Heart left ventricle (tissue), 13 donors: ENCODE measurements around the gene ADI1.

Experiments used
- POLR2A ChIP-seq, 2 donors: fragments of 450-650 bp; IDR thresholded peaks; one replicate each; pipeline ENCODE4 v1.6.1; 2017; ENCODE audit warnings: antibody characterized with exemption in 2 of 2, mild to moderate bottlenecking in 2 of 2, moderate library complexity in 2 of 2
- TF ChIP-seq, protein P1 (sequence below), 12 donors: fragments of 200-600 bp; sonication (generic) in 4 of 12; IDR thresholded peaks; one replicate each; pipeline versions ENCODE4 v1.5.0 to v1.8.0; 2018 to 2022; ENCODE audit warnings: antibody characterized with exemption in 12 of 12, mild to moderate bottlenecking in 5 of 12
- donor health status: ischemic (EF 13 %, LVEDD 7.1; RV severe dilation, severe dysfunction).
- donor health status: DM: no; HTN: yes; CAD: no.
- donor health status: DM: no; HTN: no; CAD: no.
- donor health status: ischemic (EF 25% LVEDD 6.9; RV normal size, moderate dysfunction).
- donor health status: ischemic (EF 25% LVEDD 5.7; RV mildly dilated, moderate dysfunction).
- donor health status: ischemic (EF 35%, LVEDD 5.7; RV mildly dilated, moderate dysfunction).
- donor health status: nonischemic (EF 11% LVEDD 7.7; RV severe dilation, severe dysfunction).
- donor health status: DM: yes; HTN: yes; CAD: no.
- donor health status: PGD.
- donor health status: ischemic (EF 29% LVEDD 5.4; RV normal size, mild dysfunction).
- donor health status: nonischemic (EF 23%, LVEDD 6.1; RV moderate dilation, normal function).

DNA sequence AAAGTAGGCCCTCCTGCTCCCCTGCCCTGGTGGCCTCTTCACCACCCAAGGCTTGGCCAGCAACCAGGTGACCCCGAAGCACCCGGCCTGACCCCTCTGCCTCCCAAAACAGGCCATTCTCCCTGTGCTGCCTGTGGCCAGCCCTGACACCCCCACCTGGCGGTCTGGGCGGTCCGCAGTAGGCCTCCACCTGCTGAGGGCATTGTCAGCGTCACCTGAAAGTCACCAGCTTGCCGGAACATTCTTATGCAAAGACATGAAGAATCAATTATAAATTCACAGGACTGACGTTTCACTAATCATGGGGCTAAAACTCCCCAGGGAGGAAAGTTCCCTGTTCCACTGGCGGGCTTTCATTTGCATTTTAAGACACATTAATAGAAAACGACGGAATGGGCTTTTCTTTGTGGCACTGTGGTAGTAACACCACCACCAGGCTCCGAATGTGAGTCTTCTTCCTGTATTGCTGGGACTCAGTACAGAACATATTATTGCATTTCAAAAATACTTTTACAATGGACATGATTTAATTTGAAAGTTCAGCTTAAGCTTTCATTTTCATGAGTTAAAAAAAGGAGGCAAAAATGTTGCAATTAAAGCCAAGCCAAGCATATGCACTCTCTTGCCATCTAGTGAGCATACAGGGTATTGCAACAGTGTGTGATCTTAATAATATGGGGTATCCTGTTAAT, 57.4 kb downstream of the ADI1 start:
- TF ChIP-seq, protein P1, sequence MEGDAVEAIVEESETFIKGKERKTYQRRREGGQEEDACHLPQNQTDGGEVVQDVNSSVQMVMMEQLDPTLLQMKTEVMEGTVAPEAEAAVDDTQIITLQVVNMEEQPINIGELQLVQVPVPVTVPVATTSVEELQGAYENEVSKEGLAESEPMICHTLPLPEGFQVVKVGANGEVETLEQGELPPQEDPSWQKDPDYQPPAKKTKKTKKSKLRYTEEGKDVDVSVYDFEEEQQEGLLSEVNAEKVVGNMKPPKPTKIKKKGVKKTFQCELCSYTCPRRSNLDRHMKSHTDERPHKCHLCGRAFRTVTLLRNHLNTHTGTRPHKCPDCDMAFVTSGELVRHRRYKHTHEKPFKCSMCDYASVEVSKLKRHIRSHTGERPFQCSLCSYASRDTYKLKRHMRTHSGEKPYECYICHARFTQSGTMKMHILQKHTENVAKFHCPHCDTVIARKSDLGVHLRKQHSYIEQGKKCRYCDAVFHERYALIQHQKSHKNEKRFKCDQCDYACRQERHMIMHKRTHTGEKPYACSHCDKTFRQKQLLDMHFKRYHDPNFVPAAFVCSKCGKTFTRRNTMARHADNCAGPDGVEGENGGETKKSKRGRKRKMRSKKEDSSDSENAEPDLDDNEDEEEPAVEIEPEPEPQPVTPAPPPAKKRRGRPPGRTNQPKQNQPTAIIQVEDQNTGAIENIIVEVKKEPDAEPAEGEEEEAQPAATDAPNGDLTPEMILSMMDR (IDR thresholded peaks at IDR 0.05), result peak; percentile 86 to 97 (median 96)
- no peak for TF ChIP-seq POLR2A (IDR thresholded peaks at IDR 0.05)
